Immature natural killer cell (primary cell): ENCODE results near the gene MTAP. TPM values are rescaled to one million over a fixed set of nuclear protein-coding genes. Genes with fewer than 3 reads are reported as not detected.

Experiments used
- DNase-seq, 3 donors: peaks; one replicate each; pipeline ENCODE4 v3.0.0; 2022; ENCODE audit warnings: mixed read lengths in 1 of 3
- H3K27ac Mint-ChIP-seq, 6 donors: one replicate each; pipeline ENCODE4 v1.8.0; 2020; ENCODE audit warnings: mixed read lengths in 6 of 6, mild to moderate bottlenecking in 5 of 6, inconsistent platforms in 4 of 6, moderate library complexity in 3 of 6
- H3K27me3 Mint-ChIP-seq, 3 donors: one replicate each; pipeline ENCODE4 v1.8.0; 2020 to 2021; ENCODE audit warnings: low read depth in 3 of 3, mild to moderate bottlenecking in 3 of 3, mixed read lengths in 3 of 3, moderate library complexity in 3 of 3, inconsistent platforms in 1 of 3
- H3K36me3 Mint-ChIP-seq, 3 donors: one replicate each; pipeline ENCODE4 v1.8.0; 2020; ENCODE audit warnings: mixed read lengths in 3 of 3, inconsistent platforms in 2 of 3, mild to moderate bottlenecking in 2 of 3
- H3K4me1 Mint-ChIP-seq, 2 donors: one replicate each; pipeline ENCODE4 v1.8.0; 2020; ENCODE audit warnings: inconsistent platforms in 2 of 2, mild to moderate bottlenecking in 2 of 2, mixed read lengths in 2 of 2, moderate library complexity in 1 of 2
- H3K4me3 Mint-ChIP-seq, 5 donors: one replicate each; pipeline ENCODE4 v1.8.0; 2020; ENCODE audit warnings: mild to moderate bottlenecking in 5 of 5, mixed read lengths in 5 of 5, inconsistent platforms in 3 of 5, moderate library complexity in 3 of 5
- H3K9me3 Mint-ChIP-seq, 6 donors: one replicate each; pipeline ENCODE4 v1.8.0; 2020; ENCODE audit warnings: mild to moderate bottlenecking in 6 of 6, mixed read lengths in 6 of 6, inconsistent platforms in 4 of 6, moderate library complexity in 3 of 6
- polyA plus RNA-seq, 3 donors: library from polyadenylated mRNA; unstranded; fragments of 300-500 nt; fragmentation: Illumina TruSeq; gene quantifications; one replicate each; pipeline ENCODE4 v1.2.3, GENCODE V29; 2021

The MTAP gene
- polyA plus RNA-seq, 3 donors from 2014 or later, result 7.3 to 10.6 (median 8.6) TPM

GRCh38 chr9:21788752-21789151 is 13.7 kb upstream of the MTAP start:
- H3K4me3 Mint-ChIP-seq, result no peak overlapping the region
- no peak for DNase-seq
- no peaks in the 10 kb centered on the region for H3K9me3 Mint-ChIP-seq
- no peak overlapping the region for H3K27ac Mint-ChIP-seq
- peaks cover 0 to 1% of the 10 kb centered on the region in 2 donors for H3K4me1 Mint-ChIP-seq
- H3K36me3 Mint-ChIP-seq, result no peaks in the 10 kb centered on the region
- peaks cover 2 to 7% (median 4%) of the 10 kb centered on the region in 3 donors for H3K27me3 Mint-ChIP-seq

GRCh38 chr9:21789541-21790037 is 12.8 kb upstream of the MTAP start:
- Mint-ChIP-seq H3K27ac (no peak overlapping the region), H3K4me3 (peak overlapping the region; percentile 69 to 83 (median 80)), H3K4me1 (peaks cover 0 to 1% of the 10 kb centered on the region in 2 donors), H3K9me3 (no peaks in the 10 kb centered on the region), H3K36me3 (no peaks in the 10 kb centered on the region), H3K27me3 (peaks cover 2 to 7% (median 4%) of the 10 kb centered on the region in 3 donors)
- DNase-seq, result peak; percentile 61 to 72 (median 70)

DNA sequence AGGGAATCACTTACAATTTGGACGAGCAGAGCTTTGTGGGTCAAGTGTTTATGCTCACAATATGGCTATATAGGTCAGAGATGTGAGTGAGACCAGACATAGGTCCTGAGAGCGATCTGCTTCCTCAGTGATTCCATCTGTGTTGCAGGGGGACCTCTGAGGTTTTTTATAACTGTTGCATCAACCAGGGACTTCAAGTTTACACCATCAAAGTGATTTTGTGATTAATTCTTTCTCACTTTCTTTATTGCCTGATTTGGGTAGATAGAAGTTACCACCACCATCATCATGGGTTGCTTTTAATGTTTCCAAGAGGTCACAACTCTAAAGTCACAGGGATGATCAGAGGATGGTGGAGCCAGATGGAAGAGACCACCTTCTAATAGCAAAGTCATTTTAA is 7.0 kb upstream of the MTAP start:
- H3K36me3 Mint-ChIP-seq, result no peaks in the 10 kb centered on the region
- no peak for DNase-seq
- no peak overlapping the region for H3K4me3 Mint-ChIP-seq
- H3K27me3 Mint-ChIP-seq, result peaks cover 6 to 13% (median 10%) of the 10 kb centered on the region in 3 donors
- no peaks in the 10 kb centered on the region for H3K4me1 Mint-ChIP-seq
- H3K27ac Mint-ChIP-seq, result no peak overlapping the region
- H3K9me3 Mint-ChIP-seq, result no peaks in the 10 kb centered on the region

DNA sequence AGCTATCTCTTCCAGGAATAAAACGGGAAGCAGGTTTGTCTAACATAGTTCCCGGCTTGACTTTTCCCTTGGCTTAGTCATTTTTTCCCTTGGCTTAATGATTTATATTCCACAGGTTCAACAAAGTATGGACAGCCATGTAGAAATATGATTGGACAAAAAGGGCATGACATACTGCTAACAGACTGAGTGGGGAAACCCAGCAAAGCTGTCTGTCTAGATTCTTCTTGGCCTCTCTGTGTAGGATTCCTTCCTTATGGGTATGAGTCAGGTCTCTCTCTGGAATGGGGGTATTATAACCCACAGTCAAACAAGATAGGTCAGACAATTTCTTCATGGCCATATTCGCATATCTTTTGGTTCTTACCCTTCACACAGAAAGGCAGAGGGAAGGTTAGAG is 5.7 kb upstream of the MTAP start:
- H3K9me3 Mint-ChIP-seq, result no peaks in the 10 kb centered on the region
- no peak overlapping the region for H3K27ac Mint-ChIP-seq
- peaks cover 5 to 6% of the 10 kb centered on the region in 2 donors for H3K4me1 Mint-ChIP-seq
- no peaks in the 10 kb centered on the region for H3K36me3 Mint-ChIP-seq
- H3K4me3 Mint-ChIP-seq, result no peak overlapping the region
- DNase-seq, result no peak
- peaks cover 6 to 13% (median 7%) of the 10 kb centered on the region in 3 donors for H3K27me3 Mint-ChIP-seq

DNA sequence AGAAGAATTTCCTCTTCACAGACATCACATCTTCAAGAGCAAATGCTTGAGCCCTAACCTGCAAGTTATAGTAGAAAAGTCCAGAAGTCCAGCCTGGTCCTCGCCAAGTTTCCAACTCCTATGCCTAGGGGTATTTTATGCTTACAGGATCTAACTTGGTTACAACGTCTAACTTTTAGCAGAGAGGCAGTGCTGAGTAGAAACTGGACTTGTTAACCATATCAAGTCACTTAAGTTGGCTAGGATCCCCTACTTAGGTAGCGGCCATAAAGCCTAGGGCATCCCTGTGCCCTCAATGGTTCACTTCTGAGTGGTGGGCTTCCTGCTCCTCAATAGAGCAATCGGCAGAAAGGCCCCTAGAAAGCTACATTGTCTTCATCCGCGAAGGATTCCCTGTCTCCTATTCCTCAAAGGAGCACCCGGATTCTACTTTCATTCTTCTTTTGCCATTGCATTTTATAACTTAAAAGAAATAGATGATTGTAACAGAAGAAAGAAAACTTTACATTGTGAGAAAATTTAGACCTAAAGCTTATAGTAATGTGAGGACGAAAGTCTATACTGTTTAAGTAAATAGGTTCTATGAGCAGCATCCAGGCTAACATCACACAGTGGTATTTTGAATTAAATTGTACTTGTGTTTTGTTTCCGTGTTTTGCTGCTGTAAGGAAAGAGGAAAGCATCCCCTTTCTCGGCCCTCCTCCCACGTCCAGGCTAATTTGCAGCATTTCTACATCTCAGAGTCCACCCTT is 1.3 kb upstream of the MTAP start:
- peaks cover 9 to 18% (median 16%) of the 10 kb centered on the region in 3 donors for H3K27me3 Mint-ChIP-seq
- DNase-seq, result no peak

DNA sequence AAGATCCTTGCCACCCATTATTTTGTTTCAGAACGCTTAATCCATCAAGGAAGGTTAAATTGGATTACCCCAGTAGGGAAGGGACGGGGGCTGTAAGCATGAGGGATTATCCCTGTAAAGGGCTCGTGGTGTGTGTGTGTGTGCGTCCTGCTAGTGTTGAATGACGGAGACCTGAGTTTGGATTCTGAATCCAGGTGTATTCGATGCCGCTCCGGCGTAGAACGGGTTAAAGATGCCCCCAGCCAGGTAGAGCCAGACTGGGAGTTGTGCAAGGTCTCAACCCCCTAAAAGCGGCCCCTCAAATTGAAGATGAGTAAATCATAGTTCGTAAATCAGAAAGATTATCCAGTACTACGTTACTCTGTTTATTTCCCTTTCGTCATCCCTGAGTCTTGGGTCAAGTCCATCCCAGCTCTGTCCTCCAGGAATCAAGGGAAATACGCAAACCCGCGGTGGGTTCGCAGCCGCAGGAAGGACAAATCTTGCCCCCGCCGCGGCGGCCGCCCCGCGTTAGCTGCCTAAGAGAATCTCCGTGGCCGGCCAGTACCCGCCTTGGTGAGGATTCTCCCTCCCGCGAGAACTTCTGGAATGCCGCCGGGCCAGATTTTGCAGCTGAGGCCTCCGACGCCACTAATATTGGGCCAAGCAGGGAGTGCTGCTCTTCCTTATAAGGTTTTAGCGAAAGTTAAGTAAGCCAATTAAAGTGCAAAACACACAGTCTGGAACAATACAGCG is 586 bp upstream of the MTAP start:
- peaks cover 8 to 18% (median 16%) of the 10 kb centered on the region in 3 donors for H3K27me3 Mint-ChIP-seq
- H3K4me3 Mint-ChIP-seq, result peak overlapping the region; percentile 95 to 100 (median 98)
- no peaks in the 10 kb centered on the region for H3K36me3 Mint-ChIP-seq
- peak in 2 of 3 donors; percentile 17 to 25 for DNase-seq
- H3K9me3 Mint-ChIP-seq, result peaks cover 0 to 3% (median 0%) of the 10 kb centered on the region in 6 donors
- H3K4me1 Mint-ChIP-seq, result peaks cover 31 to 43% of the 10 kb centered on the region in 2 donors
- peak overlapping the region; percentile 75 to 94 (median 88) for H3K27ac Mint-ChIP-seq

More for the DNA sequence above, 1.3 kb upstream of the MTAP start:
- peak overlapping the region; percentile 95 to 100 (median 98) for H3K4me3 Mint-ChIP-seq
- H3K36me3 Mint-ChIP-seq, result no peaks in the 10 kb centered on the region
- peak overlapping the region in 2 of 6 donors; percentile 47 to 92 for H3K27ac Mint-ChIP-seq
- H3K4me1 Mint-ChIP-seq, result peaks cover 31 to 38% of the 10 kb centered on the region in 2 donors
- peaks cover 0 to 3% (median 0%) of the 10 kb centered on the region in 6 donors for H3K9me3 Mint-ChIP-seq

DNA sequence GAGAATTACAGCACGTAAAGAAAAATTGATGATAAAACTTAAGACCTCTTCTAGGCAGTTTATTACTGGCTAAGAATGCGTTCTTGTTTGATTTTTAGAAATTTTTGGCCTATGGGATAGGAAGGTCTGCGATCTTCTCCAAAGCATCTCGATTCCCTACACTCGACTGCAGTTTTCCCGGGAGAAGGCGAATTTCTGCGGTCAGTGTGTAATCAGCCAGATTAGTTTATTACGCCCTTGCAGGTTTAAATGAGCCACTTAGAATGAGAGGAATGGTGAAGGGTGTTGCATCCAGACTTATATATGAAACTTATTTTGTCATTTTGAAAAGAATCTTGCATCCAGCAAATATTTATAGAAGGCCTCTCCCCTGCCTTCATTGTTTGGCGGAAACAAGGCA is 1.2 kb downstream of the MTAP start:
- H3K4me1 Mint-ChIP-seq, result peaks cover 31 to 43% of the 10 kb centered on the region in 2 donors
- H3K27me3 Mint-ChIP-seq, result peaks cover 3 to 16% (median 14%) of the 10 kb centered on the region in 3 donors

GRCh38 chr9:21804331-21804730 is 1.9 kb downstream of the MTAP start:
- Mint-ChIP-seq H3K9me3 (peaks cover 0 to 3% (median 0%) of the 10 kb centered on the region in 6 donors), H3K4me1 (peaks cover 31 to 43% of the 10 kb centered on the region in 2 donors), H3K36me3 (no peaks in the 10 kb centered on the region), H3K27ac (peak overlapping the region in 3 of 6 donors; percentile 88 to 96 (median 91)), H3K4me3 (peak overlapping the region in 2 of 5 donors; percentile 97 to 99), H3K27me3 (peaks cover 3 to 16% (median 14%) of the 10 kb centered on the region in 3 donors)
- DNase-seq, result no peak

More for the DNA sequence above, 1.2 kb downstream of the MTAP start:
- Mint-ChIP-seq H3K4me3 (peak overlapping the region; percentile 95 to 100 (median 98)), H3K27ac (peak overlapping the region; percentile 88 to 96 (median 93)), H3K9me3 (peaks cover 0 to 3% (median 0%) of the 10 kb centered on the region in 6 donors), H3K36me3 (no peaks in the 10 kb centered on the region)
- no peak for DNase-seq

- H3K27ac Mint-ChIP-seq, result peak overlapping the region in 2 of 6 donors; percentile 9 to 36
Observed at GRCh38 chr9:21804791-21805190, 2.4 kb downstream of the MTAP start.

GRCh38 chr9:21806644-21807043 is 4.2 kb downstream of the MTAP start:
- H3K4me1 Mint-ChIP-seq, result peaks cover 27 to 38% of the 10 kb centered on the region in 2 donors

More at GRCh38 chr9:21804791-21805190, 2.4 kb downstream of the MTAP start:
- H3K27me3 Mint-ChIP-seq, result peaks cover 3 to 16% (median 14%) of the 10 kb centered on the region in 3 donors
- DNase-seq, result no peak
- H3K4me1 Mint-ChIP-seq, result peaks cover 31 to 43% of the 10 kb centered on the region in 2 donors
- peaks cover 0 to under 1% (median 0%) of the 10 kb centered on the region in 3 donors for H3K36me3 Mint-ChIP-seq
- peaks cover 0 to 3% (median 0%) of the 10 kb centered on the region in 6 donors for H3K9me3 Mint-ChIP-seq
- H3K4me3 Mint-ChIP-seq, result no peak overlapping the region

GRCh38 chr9:21810388-21810787 is 8.0 kb downstream of the MTAP start:
- Mint-ChIP-seq H3K27me3 (no peaks in the 10 kb centered on the region), H3K4me1 (peaks cover 11 to 22% of the 10 kb centered on the region in 2 donors), H3K27ac (no peak overlapping the region), H3K4me3 (no peak overlapping the region), H3K36me3 (peaks cover 0 to 6% (median 4%) of the 10 kb centered on the region in 3 donors), H3K9me3 (no peaks in the 10 kb centered on the region)
- no peak for DNase-seq

More at GRCh38 chr9:21806644-21807043, 4.2 kb downstream of the MTAP start:
- Mint-ChIP-seq H3K9me3 (peaks cover 0 to 3% (median 0%) of the 10 kb centered on the region in 6 donors), H3K36me3 (peaks cover 0 to 5% (median 0%) of the 10 kb centered on the region in 3 donors), H3K27ac (peak overlapping the region in 3 of 6 donors; percentile 8 to 65 (median 29)), H3K4me3 (no peak overlapping the region), H3K27me3 (peaks cover 3 to 12% (median 11%) of the 10 kb centered on the region in 3 donors)
- no peak for DNase-seq

DNA sequence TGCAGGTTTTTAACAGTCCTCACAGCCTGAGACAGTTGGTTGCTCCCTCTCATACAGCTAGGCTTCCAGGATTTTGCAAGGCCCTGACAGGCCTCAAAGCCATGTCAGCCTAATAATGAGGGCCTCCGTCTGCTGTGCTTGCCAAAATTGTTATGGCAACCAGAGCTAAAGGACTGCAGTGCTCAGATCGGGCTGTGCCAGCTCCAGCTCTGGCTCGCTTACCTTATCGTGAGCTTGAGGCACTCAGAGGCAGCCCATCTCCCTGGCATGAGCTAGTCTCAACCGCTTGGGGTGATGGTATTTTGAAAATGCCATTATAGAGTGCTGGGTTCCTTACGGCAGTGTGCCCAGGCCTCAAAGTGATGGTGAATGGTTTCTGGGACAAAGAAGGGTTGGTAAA is 8.4 kb downstream of the MTAP start:
- Mint-ChIP-seq H3K4me3 (no peak overlapping the region), H3K9me3 (no peaks in the 10 kb centered on the region), H3K27me3 (no peaks in the 10 kb centered on the region), H3K27ac (no peak overlapping the region), H3K36me3 (peaks cover under 1 to 9% (median 8%) of the 10 kb centered on the region in 3 donors), H3K4me1 (peaks cover 10 to 20% of the 10 kb centered on the region in 2 donors)
- DNase-seq, result no peak

DNA sequence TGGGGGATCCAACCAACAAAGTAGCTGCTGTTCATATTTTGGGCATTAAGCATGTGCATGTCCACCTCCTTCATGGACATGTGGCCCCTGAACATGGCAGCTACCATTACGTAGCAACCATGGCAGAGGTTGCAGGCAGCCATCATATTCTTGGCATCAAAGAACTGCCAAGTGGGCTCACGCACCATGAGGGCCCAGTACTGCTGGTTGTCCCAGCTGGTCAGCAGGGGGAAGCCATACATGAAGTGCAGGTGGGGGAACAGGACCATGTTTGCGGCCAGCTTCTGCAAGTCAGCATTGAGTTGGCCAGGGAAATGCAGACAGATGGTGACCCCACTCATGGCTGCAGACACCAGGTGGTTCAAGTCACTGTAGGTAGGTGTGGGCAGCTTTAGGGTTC is 9.5 kb downstream of the MTAP start:
- no peak overlapping the region for H3K4me3 Mint-ChIP-seq
- no peaks in the 10 kb centered on the region for H3K9me3 Mint-ChIP-seq
- peaks cover 10 to 17% (median 11%) of the 10 kb centered on the region in 3 donors for H3K36me3 Mint-ChIP-seq
- no peak for DNase-seq
- H3K4me1 Mint-ChIP-seq, result peaks cover 10 to 14% of the 10 kb centered on the region in 2 donors
- no peaks in the 10 kb centered on the region for H3K27me3 Mint-ChIP-seq
- peak overlapping the region in 1 of 6 donors; percentile 13 for H3K27ac Mint-ChIP-seq
